Measurements from ENCODE around the gene C16orf86.

The C16orf86 gene

GRCh38 chr16:67699265-67699664 lies 32.7 kb downstream of the C16orf86 start:
- no peak for DNase-seq

GRCh38 chr16:67701420-67701819 lies 34.8 kb downstream of the C16orf86 start:
- DNase-seq, result no peak

GRCh38 chr16:67702130-67702529 lies 35.5 kb downstream of the C16orf86 start:
- DNase-seq, result no peak

GRCh38 chr16:67703626-67704025 lies 37.0 kb downstream of the C16orf86 start:
- DNase-seq, result no peak

- no peak for DNase-seq
Observed at GRCh38 chr16:67704110-67704509, 37.5 kb downstream of the C16orf86 start.

GRCh38 chr16:67707210-67707609 lies 40.6 kb downstream of the C16orf86 start:
- no peak for DNase-seq

- no peak for DNase-seq
Observed at GRCh38 chr16:67707790-67708189, 41.2 kb downstream of the C16orf86 start.

GRCh38 chr16:67708368-67708771 lies 41.8 kb downstream of the C16orf86 start:
- no peak for DNase-seq

GRCh38 chr16:67709050-67709449 lies 42.4 kb downstream of the C16orf86 start:
- DNase-seq, result no peak

- DNase-seq, result no peak
Observed at GRCh38 chr16:67710607-67711006, 44.0 kb downstream of the C16orf86 start.

- no peak for DNase-seq
Observed at GRCh38 chr16:67713647-67714273, 47.1 kb downstream of the C16orf86 start.

- DNase-seq, result no peak
Observed at GRCh38 chr16:67714522-67714921, 47.9 kb downstream of the C16orf86 start.

- DNase-seq, result no peak
Observed at GRCh38 chr16:67716097-67716496, 49.5 kb downstream of the C16orf86 start.

All from amniotic stem cell (primary cell).